DMS79 (cell line): ENCODE measurements around the gene TMEM17.
"Not testable (repeated sequence)": the region's sequence is repeated elsewhere in the genome, so short reads cannot be mapped to it uniquely, and the experiment has no call there.

Experiments used
- DNase-seq: peaks from one replicate; lab custom pipeline; 2025; lab: John Stamatoyannopoulos, UW

Gene TMEM17, protein sequence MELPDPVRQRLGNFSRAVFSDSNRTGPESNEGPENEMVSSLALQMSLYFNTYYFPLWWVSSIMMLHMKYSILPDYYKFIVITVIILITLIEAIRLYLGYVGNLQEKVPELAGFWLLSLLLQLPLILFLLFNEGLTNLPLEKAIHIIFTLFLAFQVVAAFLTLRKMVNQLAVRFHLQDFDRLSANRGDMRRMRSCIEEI

DNA sequence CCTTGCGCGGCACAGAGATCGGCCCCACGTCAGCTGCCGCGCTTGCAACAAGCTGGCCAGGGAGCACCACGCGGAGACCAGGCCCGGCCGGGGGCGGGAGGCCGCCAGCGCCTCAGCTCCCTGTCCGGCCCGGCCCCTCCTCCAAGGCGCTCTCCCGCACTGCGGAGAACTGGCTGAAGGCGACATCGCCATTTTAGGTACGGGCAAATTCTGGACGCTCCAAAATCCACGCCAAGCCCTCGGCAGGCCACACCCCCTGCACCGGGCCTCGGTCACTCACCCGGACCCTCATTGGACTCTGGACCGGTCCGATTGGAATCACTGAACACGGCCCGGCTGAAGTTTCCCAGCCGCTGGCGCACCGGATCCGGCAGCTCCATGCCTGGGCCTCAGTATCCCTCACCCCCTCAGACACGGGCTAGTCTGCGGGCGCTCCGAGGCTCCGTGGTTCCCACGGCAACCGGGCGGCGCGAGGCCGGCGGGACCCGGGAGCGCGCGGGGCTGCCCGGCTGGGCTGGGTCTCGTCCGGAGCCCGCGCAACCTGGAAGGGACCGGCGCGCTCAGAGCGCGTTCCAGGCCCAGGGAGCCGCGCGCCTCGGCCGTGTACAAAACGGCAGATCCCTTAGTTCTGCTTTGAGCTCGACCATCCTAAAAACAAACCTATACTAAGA lies at the start of gene TMEM17:
TSS of gene TMEM17 (minus strand) at position 446 of the 671 bp plus-strand sequence. CDS start at position 380, 66 bp downstream.
- DNase-seq: peak; percentile 73

DNA sequence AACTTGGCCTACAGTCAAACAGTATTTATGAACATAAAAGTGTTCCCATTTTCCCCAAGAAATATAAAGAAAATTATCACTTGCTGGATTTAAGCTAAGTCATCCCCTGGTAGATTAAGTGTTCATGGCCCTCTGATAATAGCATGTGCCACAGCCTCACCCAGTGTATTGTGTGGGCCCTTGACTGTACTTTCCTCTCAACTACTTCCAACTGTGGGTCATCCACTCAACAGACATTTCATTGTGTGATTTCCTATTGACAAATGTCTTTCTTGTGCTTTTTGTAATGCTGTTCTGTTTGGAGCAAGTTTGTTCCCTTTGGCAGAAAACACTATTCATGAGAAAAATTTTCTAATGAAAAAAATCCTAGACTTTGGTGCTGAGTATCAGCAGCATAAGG lies 48.4 kb upstream of the TMEM17 start:
- DNase-seq: no peak

DNA sequence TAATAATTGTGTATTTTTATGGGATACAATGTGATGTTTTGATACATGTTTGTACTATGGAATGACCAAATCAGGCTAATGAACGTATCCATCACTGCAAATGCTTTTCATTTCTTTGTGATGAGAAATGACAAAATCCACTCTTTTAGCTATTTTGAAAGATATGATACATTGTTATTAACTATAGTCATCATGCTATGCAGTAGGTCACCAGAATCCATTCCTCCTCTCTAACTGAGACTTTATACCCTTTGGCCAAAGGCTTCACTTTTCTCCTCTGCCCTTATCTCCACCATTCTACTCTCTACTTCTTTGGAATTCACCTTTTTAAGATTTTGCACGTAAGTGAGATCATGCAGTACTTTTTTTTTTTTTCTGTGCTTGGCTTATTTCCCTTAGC lies 44.5 kb upstream of the TMEM17 start:
- no peak for DNase-seq

DNA sequence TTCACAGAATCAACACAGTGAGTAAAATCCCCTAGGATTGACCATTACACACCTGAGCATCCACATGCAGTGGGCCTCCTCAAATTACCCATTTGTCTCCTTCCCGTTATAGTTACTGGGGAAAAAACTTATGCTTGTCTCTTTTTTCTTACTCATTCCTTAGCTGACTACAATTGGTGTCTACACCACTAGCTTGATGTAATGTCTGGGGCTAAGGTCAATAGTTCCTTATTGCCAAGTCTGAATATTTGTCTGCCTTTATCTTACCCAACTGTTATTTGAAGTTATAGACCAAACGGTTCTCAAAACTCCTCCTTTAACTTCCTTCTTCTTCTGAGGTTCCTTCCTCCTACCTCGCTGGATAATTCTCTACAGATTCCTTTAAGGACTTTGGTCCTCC lies 41.9 kb upstream of the TMEM17 start:
- DNase-seq: no peak

DNA sequence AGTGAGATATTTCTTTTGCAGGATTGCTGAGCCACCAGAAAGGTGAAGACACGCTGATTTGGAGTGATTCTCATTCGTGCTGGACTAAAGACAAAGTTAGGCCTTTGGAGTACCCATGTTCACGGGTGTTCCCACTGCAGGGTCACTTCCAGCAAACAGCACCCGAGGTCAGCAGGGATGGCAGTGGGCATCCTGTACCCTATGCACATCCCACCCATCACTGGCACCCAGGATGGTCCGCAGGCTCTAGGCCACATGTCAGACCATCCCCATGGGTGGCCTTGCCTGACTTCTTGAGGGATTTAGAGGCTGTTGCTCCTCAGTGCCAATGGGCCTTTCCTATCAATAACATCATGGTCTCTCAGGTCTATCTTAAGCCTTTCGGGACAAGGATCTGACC lies 39.3 kb upstream of the TMEM17 start:
- no peak for DNase-seq

- DNase-seq: no peak
Measured at GRCh38 chr2:62540408-62541168, 34.6 kb upstream of the TMEM17 start.

DNA sequence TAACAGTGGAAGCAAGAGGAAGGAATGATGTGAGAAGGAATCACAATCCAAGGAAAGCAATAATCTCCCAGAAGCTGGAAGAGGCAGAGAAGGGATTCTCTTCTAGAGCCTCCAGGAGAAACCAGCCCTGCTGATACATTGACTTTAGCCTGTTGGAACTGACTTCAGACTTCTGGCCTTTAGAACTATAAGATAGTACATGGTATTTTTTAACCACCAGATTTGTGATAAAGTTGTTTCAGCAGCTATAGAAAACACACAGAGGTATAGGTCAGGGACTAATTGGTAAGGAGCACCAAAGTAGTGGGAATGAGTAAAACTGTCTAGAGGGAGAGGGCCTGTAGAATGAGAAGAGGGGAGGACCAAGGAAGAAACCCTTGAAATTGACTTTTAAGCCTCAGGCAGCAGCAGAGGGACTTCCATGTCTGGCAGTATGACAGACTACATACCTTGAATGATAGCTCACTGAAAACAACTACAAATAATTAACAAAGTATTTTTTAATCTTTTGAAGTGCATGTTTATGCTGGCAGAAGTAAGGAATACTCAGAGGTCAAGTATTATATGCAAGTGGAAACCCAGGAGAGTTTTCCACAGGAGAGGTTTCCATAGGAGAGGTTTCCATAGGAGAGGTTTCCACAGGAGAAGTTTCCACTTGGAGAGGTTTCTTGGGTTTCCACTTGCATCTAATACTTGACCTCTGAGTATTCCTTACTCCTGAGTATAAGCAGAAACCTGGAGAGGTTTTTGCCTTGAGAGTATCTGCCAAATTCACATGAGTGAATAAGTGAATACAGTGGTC lies 33.8 kb upstream of the TMEM17 start:
- DNase-seq: no peak

DNA sequence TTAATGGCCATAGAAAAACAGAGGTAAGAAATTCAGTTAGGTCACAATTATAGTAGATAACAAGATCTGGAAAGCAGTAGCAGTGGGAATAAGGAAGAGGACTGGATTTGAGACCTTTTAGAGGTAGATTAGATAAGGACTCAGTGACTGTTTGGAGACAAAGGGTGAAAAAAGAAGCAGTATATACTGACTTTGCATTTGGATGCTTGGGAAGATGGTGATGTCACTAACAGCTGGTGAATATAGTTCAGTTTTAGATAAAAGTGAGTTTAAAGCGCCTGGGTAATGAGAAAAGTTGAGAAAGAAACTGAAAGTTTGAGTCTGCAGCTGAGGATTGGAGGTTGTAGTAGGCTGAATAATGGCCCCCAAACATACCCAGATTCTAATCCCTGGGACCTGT lies 32.8 kb upstream of the TMEM17 start:
- no peak for DNase-seq

GRCh38 chr2:62537814-62538213 lies 31.8 kb upstream of the TMEM17 start:
- no peak for DNase-seq

- DNase-seq: no peak
Measured at GRCh38 chr2:62536873-62537547, 31.0 kb upstream of the TMEM17 start.

GRCh38 chr2:62535521-62535920 lies 29.5 kb upstream of the TMEM17 start:
- not testable (repeated sequence) for DNase-seq

DNA sequence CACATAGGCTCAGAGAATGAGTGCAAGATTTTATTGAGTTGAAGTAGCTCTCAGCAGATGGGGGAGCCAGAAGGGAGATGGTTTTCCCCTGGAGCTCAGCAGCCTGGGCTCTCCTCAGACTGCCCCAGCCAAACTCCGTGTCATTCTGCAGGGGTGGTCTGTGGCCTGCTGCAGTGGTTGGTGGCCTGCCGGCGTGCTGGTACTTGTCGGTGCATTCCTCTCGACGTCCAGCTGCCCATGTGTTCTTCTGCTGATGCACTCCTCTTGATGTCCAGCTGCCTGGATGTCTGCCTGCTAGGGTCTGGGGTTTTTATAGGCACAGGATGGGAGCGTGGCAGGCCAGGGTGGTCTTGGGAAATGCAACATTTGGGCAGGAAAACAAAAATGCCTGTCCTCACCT lies 25.6 kb upstream of the TMEM17 start:
- DNase-seq: no peak

DNA sequence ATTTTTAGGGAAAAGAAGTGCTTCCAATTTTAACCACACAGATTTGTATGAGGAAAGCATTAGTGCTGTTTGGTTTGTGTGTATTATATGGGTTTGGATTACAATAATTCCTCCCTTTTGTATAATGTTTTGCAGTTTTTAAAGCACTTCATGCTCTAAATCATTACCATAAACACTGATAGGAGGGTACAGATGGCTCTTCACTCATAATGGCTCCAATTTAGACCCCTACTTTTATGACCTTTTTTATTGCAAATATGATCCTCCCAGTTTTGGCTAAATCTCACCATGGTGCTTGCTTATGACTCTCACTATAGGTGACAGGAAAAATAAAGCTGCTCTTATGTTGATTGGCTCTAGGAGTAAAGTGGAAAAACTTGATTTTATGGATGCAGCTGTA lies 23.8 kb upstream of the TMEM17 start:
- no peak for DNase-seq

DNA sequence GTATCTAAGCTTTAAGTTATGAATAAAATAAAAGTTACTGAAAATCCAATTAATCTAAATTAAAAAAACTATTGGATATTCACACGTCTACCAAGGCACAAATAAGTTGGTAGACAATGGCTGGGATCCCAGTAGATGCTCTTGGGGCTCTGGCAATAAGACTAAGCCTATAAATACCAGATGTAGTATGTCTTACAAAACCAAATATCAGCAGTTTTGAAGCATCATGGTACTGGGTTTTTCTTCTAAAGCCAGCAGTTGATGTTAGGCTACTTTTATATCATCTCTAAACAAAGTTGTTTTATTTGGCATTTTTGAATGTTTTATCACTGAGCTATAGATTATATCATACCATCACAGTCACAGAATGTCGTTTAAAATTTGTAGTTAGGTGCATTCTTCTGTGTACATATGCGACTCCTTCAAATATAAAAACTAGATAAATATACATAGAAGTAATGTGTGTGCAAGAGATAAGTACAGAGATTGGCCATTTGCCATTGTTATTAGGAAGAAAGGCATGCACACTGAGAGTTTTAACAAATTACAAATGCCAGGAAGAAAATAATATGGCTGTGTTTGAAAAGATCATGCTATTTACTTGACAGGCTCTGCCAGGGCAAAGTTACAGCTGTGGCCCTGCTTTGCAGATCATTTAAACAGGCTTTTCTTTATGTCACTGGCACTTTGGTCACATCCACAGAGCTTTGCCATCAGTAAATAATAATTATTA lies 21.6 kb upstream of the TMEM17 start:
- DNase-seq: no peak

DNA sequence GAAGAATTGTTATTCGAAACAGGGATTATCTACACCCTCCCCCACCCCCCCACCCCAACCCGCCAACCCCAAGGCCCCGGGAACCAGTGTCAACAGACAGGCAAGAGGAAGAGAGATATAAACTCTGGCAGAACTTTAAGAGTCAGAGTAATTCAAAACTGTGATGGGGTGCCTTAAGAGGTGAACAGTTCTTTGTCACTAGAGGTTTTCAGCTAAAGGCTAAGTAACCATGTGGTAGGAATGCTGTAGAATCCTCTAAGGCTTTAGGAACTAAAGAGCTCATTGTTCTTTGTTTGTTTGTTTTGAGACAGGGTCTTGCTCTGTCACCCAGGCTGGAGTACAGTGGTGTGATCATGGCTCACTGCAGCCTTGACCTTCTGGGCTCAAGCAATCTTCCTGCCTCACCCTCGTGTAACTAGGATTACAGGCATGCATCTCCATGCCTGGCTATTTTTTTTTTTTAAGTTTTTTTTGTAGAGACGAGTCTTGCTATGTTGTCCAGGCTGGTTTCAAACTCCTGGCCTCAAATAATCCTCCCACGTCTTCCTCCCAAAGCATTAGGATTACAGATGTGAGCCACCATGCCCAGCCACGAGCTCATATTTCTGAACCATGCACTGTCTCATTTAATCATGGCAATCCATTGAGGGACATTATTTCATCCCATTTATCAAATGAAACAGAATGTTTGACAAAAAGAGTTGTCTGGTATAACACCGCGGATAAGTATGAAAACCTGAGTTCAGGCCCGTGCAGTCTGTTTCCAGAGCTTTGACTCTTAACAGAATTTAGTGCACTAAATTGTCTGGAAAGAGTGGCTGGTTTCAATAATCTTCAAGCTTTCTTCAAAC lies 20.8 kb upstream of the TMEM17 start:
- DNase-seq: no peak

- no peak for DNase-seq
Measured at GRCh38 chr2:62525549-62526269, 19.7 kb upstream of the TMEM17 start.

DNA sequence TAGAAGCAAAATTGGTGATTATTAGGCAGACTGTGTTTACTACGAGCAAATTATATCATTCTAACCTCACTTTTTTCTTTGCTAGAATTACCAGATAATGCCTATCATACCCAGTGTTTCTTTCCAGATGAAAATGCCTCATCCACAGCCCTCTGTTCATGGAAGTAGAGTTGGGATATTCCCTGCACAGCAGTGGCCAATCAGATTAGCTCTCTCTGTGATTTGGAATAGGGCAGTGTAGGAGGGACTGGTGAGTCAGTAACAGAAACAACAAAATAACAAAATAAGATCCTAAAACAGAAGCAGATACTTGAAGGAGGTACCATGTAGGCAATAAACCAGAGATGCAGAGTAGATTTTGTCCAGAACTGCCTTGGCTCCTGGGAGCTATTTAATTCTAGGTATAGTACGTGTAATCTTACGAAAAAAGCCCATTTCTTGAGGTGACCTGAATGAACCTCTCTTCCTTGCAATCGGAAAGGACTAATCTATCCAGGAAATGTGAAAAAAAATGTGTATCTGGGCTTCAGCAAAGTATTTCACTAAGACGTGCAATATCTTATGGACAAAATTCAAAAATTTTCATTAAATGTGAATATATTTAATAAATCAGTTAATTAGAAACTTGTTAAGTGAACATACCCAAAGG lies 18.4 kb upstream of the TMEM17 start:
- no peak for DNase-seq

- DNase-seq: not testable (repeated sequence)
Measured at GRCh38 chr2:62521061-62521460, 15.1 kb upstream of the TMEM17 start.

DNA sequence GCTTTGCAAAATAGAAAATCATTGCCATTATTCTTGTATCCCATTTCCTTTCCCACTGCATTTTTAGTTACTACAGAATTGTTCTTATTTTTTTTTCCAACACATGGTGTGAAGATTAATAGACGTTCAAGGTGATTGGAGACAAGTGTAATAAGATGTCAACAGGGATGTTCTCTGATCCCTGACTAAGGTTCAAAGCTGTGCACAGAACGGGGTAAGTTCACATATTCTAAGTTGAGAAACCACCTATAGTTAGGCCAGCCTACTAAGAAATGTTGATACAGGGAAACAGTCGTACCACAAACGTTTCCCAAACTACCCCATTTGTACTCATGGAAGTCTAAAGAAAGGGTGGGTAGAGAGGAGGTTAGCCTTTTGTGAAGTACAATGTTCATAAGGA lies 6.4 kb upstream of the TMEM17 start:
- DNase-seq: no peak
